ENCODE data around the gene ADARB2. TPM values are rescaled to one million over a fixed set of nuclear protein-coding genes. Genes with fewer than 3 reads are reported as not detected.

Gene ADARB2
- total and polyA plus RNA-seq, 2 experiments from 2014 or later = not detected

- DNase-seq = no peak
- Histone ChIP-seq H3K27me3 (replicated peaks; ENCODE audit: insufficient read depth) (peaks cover 9% of the 10 kb centered on the region), H3K9ac (no peak overlapping the region), H3K9me3 (ENCODE audit: low read depth) (no peaks in the 10 kb centered on the region), H3F3A (ENCODE audit: insufficient read depth) (no peaks in the 10 kb centered on the region), H3K4me3 (no peak overlapping the region), H3K4me1 (ENCODE audit: insufficient read depth) (no peaks in the 10 kb centered on the region), H3K36me3 (ENCODE audit: low read depth) (no peaks in the 10 kb centered on the region), H3K9me2 (ENCODE audit: insufficient read depth) (no peaks in the 10 kb centered on the region), H3K27ac (no peak overlapping the region), H2AFZ (no peak overlapping the region), H3K4me2 (ENCODE audit: unreplicated experiment) (no peak overlapping the region), H3K79me2 (ENCODE audit: insufficient read depth) (no peaks in the 10 kb centered on the region), H4K20me1 (ENCODE audit: insufficient read depth) (no peaks in the 10 kb centered on the region)
- no peak for TF ChIP-seq EZH2 (IDR thresholded peaks at IDR 0.05; ENCODE audit: insufficient read depth, poor library complexity, severe bottlenecking)
- in situ Hi-C loops (cut with MboI) = no loop called here
- WGBS, 2 experiments (ENCODE audit: low coverage in 1 of 2, low lambda C conversion rate in 2 of 2, missing lambda C conversion rate in 2 of 2) = 18 to 23% methylated on average over 4 of the region's 4 CpGs
These were observed 579.8 kb downstream of the ADARB2 start for GRCh38 chr10:1157615-1157933.

DNA sequence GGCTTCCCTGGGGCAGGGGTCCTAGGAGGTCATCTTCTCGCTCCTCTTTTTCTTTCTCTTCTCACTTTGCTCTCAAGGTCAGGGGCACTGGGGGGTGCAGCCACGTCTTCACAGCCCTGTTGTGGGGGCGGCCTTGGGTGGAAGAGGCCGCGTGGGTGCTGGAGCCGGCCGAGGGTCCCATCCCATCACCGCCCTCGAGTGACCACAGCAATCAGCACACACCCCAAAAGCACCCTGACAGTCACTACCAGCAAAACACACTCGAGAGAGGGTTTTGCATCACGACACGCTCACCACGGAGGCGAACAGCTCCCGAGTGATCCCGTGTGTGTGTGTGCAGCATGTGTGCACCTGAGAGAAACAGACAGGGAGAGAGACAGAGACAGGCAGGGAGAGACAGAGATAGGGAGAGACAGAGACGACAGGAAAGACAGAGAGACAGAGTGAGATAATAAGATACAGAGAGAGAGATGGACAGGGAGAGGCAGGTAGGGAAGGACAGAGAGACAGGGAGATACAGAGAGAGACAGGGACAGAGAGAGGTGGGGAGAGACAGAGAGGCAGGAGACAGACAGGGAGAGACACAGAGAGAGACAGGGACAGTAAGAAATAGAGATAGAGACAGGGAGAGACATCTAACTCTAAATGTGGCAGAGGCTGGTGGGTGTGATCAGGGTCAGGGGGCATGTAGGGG, 580.3 kb downstream of the ADARB2 start:
- H3K27me3 ChIP-seq (replicated peaks; ENCODE audit: insufficient read depth) = peaks cover 9% of the 10 kb centered on the region
- H3K4me2 ChIP-seq (ENCODE audit: unreplicated experiment) = no peak overlapping the region
- H3K9me2 ChIP-seq (ENCODE audit: insufficient read depth) = no peaks in the 10 kb centered on the region
- H4K20me1 ChIP-seq (ENCODE audit: insufficient read depth) = no peaks in the 10 kb centered on the region
- TF ChIP-seq EZH2phosphoT487 (IDR thresholded peaks at IDR 0.05; ENCODE audit: insufficient read depth, low read depth) (no peak), EZH2 (IDR thresholded peaks at IDR 0.05; ENCODE audit: insufficient read depth, poor library complexity, severe bottlenecking) (no peak)
- H3K4me1 ChIP-seq (ENCODE audit: insufficient read depth) = no peaks in the 10 kb centered on the region
- 46 to 60% methylated on average over 16 to 17 of the region's 17 CpGs for WGBS, 2 experiments (ENCODE audit: low coverage in 1 of 2, low lambda C conversion rate in 2 of 2, missing lambda C conversion rate in 2 of 2)
- H3F3A ChIP-seq (ENCODE audit: insufficient read depth) = no peaks in the 10 kb centered on the region
- H3K9ac ChIP-seq = no peak overlapping the region
- H3K9me3 ChIP-seq (ENCODE audit: low read depth) = no peaks in the 10 kb centered on the region
- H2AFZ ChIP-seq = no peak overlapping the region
- in situ Hi-C loops (cut with MboI) = no loop called here
- no peak overlapping the region for H3K4me3 ChIP-seq
- H3K36me3 ChIP-seq (ENCODE audit: low read depth) = no peaks in the 10 kb centered on the region
- no peak for DNase-seq
- no peak overlapping the region for H3K27ac ChIP-seq
- no peaks in the 10 kb centered on the region for H3K79me2 ChIP-seq (ENCODE audit: insufficient read depth)

DNA sequence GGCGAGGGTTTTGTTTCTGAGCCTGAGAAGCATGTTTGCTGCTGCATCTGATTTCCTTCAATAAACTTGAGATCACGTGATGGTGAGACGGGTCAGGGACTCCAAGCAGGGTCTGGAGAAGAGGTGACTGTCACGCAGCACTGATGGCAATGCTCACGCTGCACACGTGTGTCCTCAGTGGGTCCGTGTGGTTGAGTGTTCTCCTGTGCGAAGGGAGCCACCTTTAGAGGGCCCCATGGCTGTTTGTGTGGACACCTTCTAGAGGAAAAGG, 580.8 kb downstream of the ADARB2 start:
- Histone ChIP-seq H2AFZ (no peak overlapping the region), H3K4me1 (ENCODE audit: insufficient read depth) (no peaks in the 10 kb centered on the region), H3K9me2 (ENCODE audit: insufficient read depth) (no peaks in the 10 kb centered on the region), H3K9ac (no peak overlapping the region), H3K27ac (no peak overlapping the region), H3K4me3 (no peak overlapping the region), H3K27me3 (replicated peaks; ENCODE audit: insufficient read depth) (peaks cover 9% of the 10 kb centered on the region), H3K36me3 (ENCODE audit: low read depth) (no peaks in the 10 kb centered on the region), H3K9me3 (ENCODE audit: low read depth) (no peaks in the 10 kb centered on the region), H4K20me1 (ENCODE audit: insufficient read depth) (no peaks in the 10 kb centered on the region), H3K4me2 (ENCODE audit: unreplicated experiment) (no peak overlapping the region), H3F3A (ENCODE audit: insufficient read depth) (no peaks in the 10 kb centered on the region), H3K79me2 (ENCODE audit: insufficient read depth) (no peaks in the 10 kb centered on the region)
- TF ChIP-seq EZH2 (IDR thresholded peaks at IDR 0.05; ENCODE audit: insufficient read depth, poor library complexity, severe bottlenecking) = no peak
- no peak for TF ChIP-seq EZH2phosphoT487 (IDR thresholded peaks at IDR 0.05; ENCODE audit: insufficient read depth, low read depth)
- DNase-seq = no peak
- in situ Hi-C loops (cut with MboI) = no loop called here
- 50 to 53% methylated on average over 8 of the region's 8 CpGs for WGBS, 2 experiments (ENCODE audit: low coverage in 1 of 2, low lambda C conversion rate in 2 of 2, missing lambda C conversion rate in 2 of 2)

DNA sequence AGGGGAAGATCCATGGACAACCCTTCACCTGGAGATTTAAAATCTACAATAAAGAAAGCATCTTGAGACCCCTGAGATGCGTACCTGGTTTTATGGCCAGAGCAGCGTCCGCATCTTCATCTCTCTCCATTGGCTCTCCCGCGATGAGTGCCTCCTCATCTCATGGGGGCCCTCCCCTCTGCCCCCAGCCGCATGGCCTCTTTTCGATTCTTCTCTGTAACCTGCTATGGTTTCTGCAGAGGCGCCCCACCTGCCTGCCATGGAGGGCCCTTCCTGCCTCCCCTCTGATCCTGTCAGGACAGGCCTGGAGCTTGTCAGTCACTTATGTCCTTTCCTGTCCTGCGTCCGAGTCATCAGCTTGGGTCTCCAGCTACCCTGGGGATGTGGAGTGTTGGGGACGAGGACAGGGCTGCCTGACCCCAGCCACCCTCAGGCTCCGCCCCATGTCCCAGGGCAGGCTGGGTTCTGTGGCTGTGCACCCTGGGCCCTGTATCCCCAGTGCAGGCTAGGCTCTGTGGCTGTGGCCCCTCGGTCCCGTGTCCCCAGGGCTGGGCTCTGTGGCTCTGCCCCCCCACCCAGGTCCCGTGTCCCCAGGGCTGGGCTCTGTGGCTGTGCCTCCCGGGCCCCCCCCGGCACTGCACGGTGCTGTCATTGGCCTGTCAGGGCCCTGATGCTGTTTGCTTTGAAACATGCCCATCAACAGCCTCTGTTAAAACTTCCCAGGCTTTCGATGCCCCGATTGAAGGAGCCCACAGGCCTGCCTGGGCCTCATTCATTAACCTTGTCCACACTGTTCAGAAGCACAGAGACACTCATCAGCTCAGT, 581.3 kb downstream of the ADARB2 start:
- 56 to 57% methylated on average over 19 to 20 of the region's 20 CpGs for WGBS, 2 experiments (ENCODE audit: low coverage in 1 of 2, low lambda C conversion rate in 2 of 2, missing lambda C conversion rate in 2 of 2)
- H2AFZ ChIP-seq = no peak overlapping the region
- in situ Hi-C loops (cut with MboI) = no loop called here
- DNase-seq = no peak
- H3K4me2 ChIP-seq (ENCODE audit: unreplicated experiment) = no peak overlapping the region
- no peaks in the 10 kb centered on the region for H3K4me1 ChIP-seq (ENCODE audit: insufficient read depth)
- no peak overlapping the region for H3K9ac ChIP-seq
- H3K36me3 ChIP-seq (ENCODE audit: low read depth) = no peaks in the 10 kb centered on the region
- H4K20me1 ChIP-seq (ENCODE audit: insufficient read depth) = no peaks in the 10 kb centered on the region
- H3K9me2 ChIP-seq (ENCODE audit: insufficient read depth) = no peaks in the 10 kb centered on the region
- no peaks in the 10 kb centered on the region for H3K79me2 ChIP-seq (ENCODE audit: insufficient read depth)
- H3K27me3 ChIP-seq (replicated peaks; ENCODE audit: insufficient read depth) = peaks cover 9% of the 10 kb centered on the region
- no peak overlapping the region for H3K4me3 ChIP-seq
- H3K27ac ChIP-seq = no peak overlapping the region
- H3K9me3 ChIP-seq (ENCODE audit: low read depth) = no peaks in the 10 kb centered on the region
- no peaks in the 10 kb centered on the region for H3F3A ChIP-seq (ENCODE audit: insufficient read depth)
- no peak for TF ChIP-seq EZH2phosphoT487 (IDR thresholded peaks at IDR 0.05; ENCODE audit: insufficient read depth, low read depth)
- TF ChIP-seq EZH2 (IDR thresholded peaks at IDR 0.05; ENCODE audit: insufficient read depth, poor library complexity, severe bottlenecking) = no peak
